AG04450 (cell line): Measurements from ENCODE around the gene UCHL3. TPM values are rescaled to one million over a fixed set of nuclear protein-coding genes. Genes with fewer than 3 reads are reported as not detected.

ENCODE experiments used
- CTCF ChIA-PET: fragments of 300-600, 350-600 bp; formaldehyde crosslinking; extraction: SDS; loops from one replicate; lab custom pipeline; 2022; ENCODE audit warnings: antibody characterized with exemption, inconsistent platforms; lab: Charles Lee
- POLR2A ChIA-PET: fragments of 350-600 bp; formaldehyde crosslinking; extraction: SDS; loops from one replicate; lab custom pipeline; 2021; ENCODE audit warnings: antibody characterized with exemption, inconsistent platforms; lab: Yijun Ruan, JAX
- DNase-seq: peaks from one replicate; pipeline ENCODE4 v3.0.0-alpha.2; 2011; ENCODE audit warnings: low read depth, low spot score
- H3K27ac ChIP-seq: one replicate; pipeline ENCODE4 v1.5.1; 2012; ENCODE audit warnings: low read depth, low read length, control low read depth
- H3K27me3 ChIP-seq: one replicate; pipeline ENCODE4 v1.6.0; 2012; ENCODE audit warnings: low read length; ENCODE audit not compliant: control insufficient read depth, insufficient read depth
- H3K4me3 ChIP-seq: 2 replicates; pipeline ENCODE4 v1.5.1; 2011; ENCODE audit warnings: mild to moderate bottlenecking, low read depth, low read length, control low read depth
- H3K9me3 ChIP-seq: 2 replicates; pipeline ENCODE4 v1.5.1; 2012; ENCODE audit warnings: low read length; ENCODE audit not compliant: control insufficient read depth, insufficient read depth
- polyA plus RNA-seq: library from polyadenylated mRNA; depleted of rRNA; stranded (reverse); fragments of >200 nt; gene quantifications from 2 replicates; pipeline ENCODE4 v1.2.3, GENCODE V29; 2011
- TF ChIP-seq, protein P1 (sequence below): IDR thresholded peaks from 2 replicates; pipeline ENCODE4 v1.5.1; 2011; ENCODE audit warnings: low read depth, low read length, control low read depth, inconsistent platforms

UCHL3 gene
- polyA plus RNA-seq, 1 experiment: 95.5 TPM

DNA sequence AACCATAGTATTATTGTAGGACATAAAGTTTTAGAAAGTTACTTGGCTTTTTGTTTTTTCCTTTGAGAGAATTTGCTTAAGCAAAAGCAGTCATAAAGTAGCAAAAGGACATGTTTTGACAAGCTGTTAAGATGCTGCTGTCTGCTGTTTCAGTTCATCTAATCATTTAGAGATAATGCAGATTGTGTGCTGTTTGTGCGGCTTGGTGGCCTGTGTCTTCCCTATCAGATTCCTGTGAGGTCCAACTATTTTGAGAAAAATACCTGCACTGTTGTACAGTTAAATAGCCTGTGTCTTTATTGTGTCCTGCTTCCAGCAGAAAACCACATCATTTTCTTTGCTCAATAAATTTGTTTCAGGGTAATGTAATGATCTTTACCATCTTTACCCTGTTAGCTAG lies 20.0 kb downstream of the UCHL3 start:
- POLR2A ChIA-PET: no interaction called here
- no peak for DNase-seq
- Histone ChIP-seq H3K4me3 (no peak overlapping the region), H3K9me3 (no peaks in the 10 kb centered on the region), H3K27me3 (no peaks in the 10 kb centered on the region), H3K27ac (no peak overlapping the region)
- CTCF ChIA-PET: interaction anchor here (0.9 to 1.5 kb wide), 3 partner anchors 87 to 126 kb away, joined by 3 to 5 read pairs (median 3); no protein-coding TSS in a partner anchor
- TF ChIP-seq, protein P1, sequence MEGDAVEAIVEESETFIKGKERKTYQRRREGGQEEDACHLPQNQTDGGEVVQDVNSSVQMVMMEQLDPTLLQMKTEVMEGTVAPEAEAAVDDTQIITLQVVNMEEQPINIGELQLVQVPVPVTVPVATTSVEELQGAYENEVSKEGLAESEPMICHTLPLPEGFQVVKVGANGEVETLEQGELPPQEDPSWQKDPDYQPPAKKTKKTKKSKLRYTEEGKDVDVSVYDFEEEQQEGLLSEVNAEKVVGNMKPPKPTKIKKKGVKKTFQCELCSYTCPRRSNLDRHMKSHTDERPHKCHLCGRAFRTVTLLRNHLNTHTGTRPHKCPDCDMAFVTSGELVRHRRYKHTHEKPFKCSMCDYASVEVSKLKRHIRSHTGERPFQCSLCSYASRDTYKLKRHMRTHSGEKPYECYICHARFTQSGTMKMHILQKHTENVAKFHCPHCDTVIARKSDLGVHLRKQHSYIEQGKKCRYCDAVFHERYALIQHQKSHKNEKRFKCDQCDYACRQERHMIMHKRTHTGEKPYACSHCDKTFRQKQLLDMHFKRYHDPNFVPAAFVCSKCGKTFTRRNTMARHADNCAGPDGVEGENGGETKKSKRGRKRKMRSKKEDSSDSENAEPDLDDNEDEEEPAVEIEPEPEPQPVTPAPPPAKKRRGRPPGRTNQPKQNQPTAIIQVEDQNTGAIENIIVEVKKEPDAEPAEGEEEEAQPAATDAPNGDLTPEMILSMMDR: no peak

DNA sequence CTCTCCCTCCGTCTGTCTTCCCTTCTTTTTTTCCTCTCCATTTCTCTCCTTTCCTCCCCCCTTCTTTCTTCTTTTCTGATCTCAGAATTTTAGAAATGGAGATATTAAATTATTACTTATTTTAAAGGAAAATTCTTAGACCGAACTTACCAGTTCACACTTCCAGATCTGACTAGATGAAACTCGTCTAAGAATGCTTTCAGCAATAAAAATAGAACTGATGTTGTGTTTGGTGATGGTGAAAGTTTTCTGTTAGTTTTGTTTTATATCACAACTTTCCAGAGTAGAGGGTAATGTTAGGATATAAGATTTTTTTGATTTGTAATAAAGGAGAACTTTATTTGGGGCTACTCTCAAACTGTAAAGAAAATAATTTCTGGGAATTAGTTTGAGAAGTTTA lies 29.9 kb downstream of the UCHL3 start:
- Histone ChIP-seq H3K9me3 (peaks cover 5% of the 10 kb centered on the region; the same call in 1 of the 2 replicates), H3K27me3 (no peaks in the 10 kb centered on the region), H3K4me3 (no peak overlapping the region), H3K27ac (no peak overlapping the region)
- TF ChIP-seq, protein P1: no peak
- DNase-seq: no peak
- CTCF ChIA-PET: interaction anchor here (1.0 kb wide), 1 partner anchor 116 kb away, joined by 3 read pairs; no protein-coding TSS in a partner anchor
- POLR2A ChIA-PET: no interaction called here

DNA sequence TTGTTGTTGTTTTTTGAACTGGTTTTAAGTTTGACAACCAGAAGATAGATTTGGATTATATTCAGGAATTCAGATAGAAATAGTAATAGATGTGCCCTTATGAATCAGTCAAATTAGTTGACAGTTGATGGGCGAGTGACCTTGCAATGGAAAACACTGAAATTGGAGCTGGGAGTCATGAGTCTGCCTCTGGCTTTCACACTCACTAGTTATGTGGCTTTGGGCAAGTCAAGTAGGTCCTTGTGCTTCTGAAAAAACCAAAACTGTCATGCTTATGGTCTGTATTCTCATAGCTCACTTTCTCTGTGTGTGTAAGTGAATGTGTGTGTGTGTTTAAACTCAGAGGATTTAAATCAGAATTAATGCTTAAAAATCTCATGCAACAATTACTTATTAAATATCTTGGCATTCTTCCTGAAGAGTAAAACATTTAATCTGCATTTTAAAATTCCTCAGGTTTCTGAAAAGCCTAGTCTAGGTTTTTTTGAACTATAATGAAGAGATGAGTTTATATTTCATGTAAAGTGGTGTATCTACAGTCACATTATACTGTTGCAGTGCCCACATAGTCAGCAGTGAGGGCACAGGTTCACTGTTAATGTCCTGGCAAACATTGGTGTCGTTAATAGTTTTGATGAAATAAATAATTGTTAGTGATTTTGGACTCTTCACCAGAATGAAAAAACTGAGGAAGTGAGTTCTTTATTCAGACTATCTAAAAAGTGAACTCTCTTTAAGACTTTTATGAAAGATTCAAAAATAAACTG lies 32.5 kb downstream of the UCHL3 start:
- H3K27ac ChIP-seq: no peak overlapping the region
- DNase-seq: no peak
- ChIA-PET POLR2A (no interaction called here), CTCF (no interaction called here)
- peaks cover 5% of the 10 kb centered on the region; the same call in 1 of the 2 replicates for H3K9me3 ChIP-seq
- H3K4me3 ChIP-seq: no peak overlapping the region
- H3K27me3 ChIP-seq: no peaks in the 10 kb centered on the region
- TF ChIP-seq, protein P1: no peak

DNA sequence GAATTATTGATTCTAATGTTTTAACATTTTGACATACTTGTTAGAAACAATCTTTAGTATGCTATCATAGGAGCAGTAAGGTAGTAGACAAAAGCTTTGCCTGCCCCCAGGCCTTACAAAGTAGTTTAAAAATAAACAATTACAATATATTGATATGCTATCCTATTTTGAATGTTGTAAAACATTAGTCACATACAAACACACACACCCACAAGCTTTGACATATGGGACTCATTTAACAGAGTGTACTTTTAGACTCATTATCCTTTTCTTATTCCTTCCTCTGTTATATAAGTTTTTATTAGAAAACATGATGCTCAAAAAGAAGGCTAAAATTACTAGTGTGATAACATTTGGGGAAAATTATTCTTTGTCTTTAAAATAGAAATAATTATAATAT lies 33.5 kb downstream of the UCHL3 start:
- peaks cover 5% of the 10 kb centered on the region; the same call in 1 of the 2 replicates for H3K9me3 ChIP-seq
- H3K4me3 ChIP-seq: no peak overlapping the region
- DNase-seq: no peak
- CTCF ChIA-PET: interaction anchor here (0.6 kb wide), 1 partner anchor 44 kb away, joined by 7 read pairs; no protein-coding TSS in a partner anchor
- H3K27ac ChIP-seq: no peak overlapping the region
- TF ChIP-seq, protein P1: no peak
- no peaks in the 10 kb centered on the region for H3K27me3 ChIP-seq
- POLR2A ChIA-PET: no interaction called here

DNA sequence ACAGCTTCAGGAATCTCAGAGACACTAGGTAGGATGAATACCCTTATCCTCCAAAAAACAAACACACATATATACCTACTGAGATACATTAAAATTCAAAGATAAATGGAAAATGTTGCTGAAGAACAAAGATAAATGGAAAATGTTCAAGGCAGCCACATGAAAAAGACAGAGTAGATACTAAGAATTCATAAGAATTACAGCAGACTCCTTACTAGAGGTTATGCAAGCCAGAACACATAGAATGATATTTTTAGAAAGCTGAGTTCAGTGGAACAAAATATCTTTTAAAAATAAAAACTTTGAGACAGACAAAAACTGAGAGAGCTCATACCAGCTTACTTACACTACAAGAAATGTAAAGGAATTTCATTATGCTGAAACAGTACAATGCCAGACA lies 35.6 kb downstream of the UCHL3 start:
- TF ChIP-seq, protein P1: no peak
- POLR2A ChIA-PET: no interaction called here
- no peak for DNase-seq
- H3K27me3 ChIP-seq: no peaks in the 10 kb centered on the region
- H3K27ac ChIP-seq: no peak overlapping the region
- peaks cover 5% of the 10 kb centered on the region; the same call in 1 of the 2 replicates for H3K9me3 ChIP-seq
- CTCF ChIA-PET: no interaction called here
- no peak overlapping the region for H3K4me3 ChIP-seq
